IPS-11a (cell line): ENCODE data around the gene CELA3A.
"Not testable (repeated sequence)": the region's sequence is repeated elsewhere in the genome, so short reads cannot be mapped to it uniquely, and the experiment has no call there.

ENCODE experiments used
- H3K4me3 ChIP-seq: one replicate; pipeline ENCODE4 v1.5.1; 2013; ENCODE audit warnings: low read depth, low read length, control low read depth

Gene CELA3A, protein sequence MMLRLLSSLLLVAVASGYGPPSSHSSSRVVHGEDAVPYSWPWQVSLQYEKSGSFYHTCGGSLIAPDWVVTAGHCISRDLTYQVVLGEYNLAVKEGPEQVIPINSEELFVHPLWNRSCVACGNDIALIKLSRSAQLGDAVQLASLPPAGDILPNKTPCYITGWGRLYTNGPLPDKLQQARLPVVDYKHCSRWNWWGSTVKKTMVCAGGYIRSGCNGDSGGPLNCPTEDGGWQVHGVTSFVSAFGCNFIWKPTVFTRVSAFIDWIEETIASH

DNA sequence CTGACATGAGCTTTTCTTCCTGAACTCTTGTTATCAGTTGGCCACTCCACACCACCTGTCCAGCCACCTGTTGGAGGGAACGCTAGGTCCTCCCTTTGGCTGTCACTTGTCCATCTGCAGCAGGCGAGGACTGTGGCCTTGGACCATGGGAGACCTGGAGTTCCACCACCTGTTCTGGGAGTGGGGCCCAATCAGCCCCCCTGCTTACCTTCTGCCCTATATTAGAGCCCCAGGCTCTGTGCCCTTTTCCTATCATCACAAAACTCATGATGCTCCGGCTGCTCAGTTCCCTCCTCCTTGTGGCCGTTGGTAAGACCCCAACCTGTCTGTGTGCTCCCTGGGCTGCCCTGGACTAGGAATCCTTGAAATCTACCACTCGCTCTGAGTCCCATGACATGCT lies at the start of gene CELA3A:
CELA3A (plus strand) TSS at position 249 of the 400 bp plus-strand sequence; CDS start at position 267, 18 bp downstream.
- no peak within 1 kb of the TSS for H3K4me3 ChIP-seq

DNA sequence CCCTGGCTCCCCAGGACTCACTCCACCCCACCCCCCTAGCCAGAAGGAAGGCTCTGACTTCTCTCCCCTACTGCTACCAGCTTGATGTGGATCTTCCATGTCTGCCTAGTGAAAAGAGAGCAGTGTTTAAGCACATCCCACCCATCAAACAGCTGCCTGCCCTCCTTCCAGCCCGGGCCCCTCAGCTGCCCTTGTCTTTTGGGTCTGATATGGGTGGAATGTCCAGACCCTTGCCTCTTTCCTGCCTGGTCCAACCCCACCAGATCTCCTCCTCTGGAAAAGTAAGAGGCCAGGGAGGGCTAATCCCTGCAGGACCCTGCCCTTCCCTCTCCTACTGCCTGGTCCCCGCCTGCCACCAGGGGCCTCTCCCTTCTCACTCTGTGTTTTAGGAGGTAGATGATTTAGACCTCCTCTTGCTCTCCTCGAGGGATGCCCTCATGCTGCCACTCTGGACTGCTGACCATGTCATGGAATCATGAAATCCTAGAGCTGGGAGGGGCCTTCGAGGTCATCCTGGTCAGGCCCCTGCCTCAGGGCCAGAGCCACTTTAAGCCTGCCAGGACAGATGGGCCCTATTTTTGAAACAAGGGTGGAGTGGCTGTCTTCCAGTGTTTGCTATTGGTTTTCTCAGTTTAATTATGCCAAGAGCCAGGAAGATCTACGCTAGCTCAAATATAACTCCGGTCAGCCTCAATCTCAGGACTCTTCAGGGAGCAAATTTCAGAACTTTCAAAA lies 48.5 kb upstream of the CELA3A start:
- no peak overlapping the region for H3K4me3 ChIP-seq

DNA sequence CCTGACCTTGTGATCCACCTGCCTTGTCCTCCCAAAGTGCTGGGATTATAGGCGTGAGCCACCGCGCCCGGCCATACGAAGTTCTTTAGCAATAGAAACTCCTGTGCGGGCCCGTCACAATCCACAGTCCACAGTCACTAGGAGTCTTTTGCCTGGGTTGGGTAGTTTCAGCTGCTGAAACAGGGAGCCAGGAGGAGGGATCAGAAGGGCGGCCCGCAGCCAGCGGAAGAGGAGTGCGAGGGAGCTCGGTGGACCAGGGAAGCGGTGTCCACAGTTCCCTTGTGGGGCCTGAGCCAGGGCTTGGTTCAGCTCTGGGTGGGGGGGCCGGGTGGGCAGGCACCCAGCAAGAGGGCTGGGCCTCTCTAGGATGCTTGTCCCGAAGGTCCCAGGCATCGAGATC lies 46.4 kb upstream of the CELA3A start:
- H3K4me3 ChIP-seq, result no peak overlapping the region

DNA sequence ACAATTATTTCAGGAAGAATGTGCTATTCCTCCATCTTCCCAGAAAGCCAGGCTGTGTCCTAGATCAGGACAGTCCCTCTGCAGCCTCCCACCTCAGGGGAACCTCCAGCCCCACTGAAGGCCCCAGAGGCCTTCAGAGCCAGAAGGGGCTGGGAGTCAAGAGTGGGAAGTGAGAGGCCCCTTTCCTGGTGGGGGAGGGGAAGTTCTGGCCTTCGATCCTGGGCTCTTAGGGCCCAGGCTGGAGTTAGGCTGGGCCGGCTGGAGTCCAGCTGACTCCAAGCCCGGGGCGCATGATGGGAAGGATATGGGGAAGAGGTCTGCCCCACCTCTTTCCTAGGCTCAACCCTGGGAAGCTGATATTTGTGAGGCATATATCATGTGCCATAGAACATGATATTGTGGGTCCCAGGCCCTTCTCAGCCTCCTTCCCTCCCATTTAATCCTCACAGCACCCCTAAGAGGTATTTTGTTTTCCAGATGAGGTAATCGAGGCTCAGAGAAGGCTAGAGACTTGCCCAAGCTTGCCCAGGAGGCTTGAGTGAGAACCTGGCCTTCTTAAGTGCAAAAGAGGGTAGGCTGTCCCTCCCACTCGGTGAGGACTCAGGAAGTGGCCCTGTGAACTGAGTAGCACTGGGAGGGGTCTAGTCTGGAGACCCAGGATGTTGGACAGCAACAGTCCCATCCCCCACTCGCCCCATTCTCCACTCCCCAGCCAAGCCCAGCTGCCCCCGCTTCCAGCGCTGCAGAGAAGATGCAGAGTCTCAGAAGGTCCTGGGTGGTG lies 45.8 kb upstream of the CELA3A start:
- H3K4me3 ChIP-seq, result no peak overlapping the region

DNA sequence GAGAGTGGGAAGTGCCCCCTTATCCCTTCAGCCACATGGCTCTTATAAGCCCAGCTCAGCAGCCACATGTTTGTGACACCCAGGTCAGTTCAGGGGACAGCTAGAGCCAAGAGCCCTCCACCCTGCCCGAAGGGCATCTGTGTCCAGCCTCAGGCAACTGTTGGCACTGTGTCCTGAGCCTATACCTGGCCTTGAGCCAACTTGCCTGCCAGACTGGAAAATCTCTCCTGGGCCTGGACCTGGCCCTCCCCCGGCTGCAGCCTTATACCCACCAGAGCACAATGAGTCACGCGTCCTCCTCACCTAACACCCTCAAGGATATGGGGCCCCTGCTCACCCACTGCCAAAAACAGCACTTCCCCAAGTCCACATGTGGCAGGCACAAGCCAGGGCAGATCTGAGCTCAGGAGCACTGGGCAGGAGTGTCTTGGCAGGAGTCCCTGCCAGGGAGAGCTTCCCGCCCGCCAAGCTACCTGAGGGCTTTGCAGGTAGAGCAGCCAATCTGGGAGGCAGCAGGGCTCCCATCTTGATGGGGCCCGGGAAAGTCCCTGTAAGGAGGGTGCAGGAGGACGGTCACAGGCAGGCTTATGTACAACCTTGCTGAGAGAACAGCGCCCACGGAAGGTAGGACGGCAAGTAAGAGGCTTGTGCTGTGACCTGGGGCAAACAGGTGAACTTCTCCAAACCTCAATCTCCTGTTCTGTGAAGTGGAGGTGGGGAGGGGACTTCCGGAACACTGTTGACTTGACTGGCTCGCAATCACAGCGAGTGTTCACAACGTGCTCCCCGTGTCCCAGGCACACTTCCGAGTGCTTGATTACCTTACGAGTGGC lies 44.5 kb upstream of the CELA3A start:
- H3K4me3 ChIP-seq, result no peak overlapping the region

DNA sequence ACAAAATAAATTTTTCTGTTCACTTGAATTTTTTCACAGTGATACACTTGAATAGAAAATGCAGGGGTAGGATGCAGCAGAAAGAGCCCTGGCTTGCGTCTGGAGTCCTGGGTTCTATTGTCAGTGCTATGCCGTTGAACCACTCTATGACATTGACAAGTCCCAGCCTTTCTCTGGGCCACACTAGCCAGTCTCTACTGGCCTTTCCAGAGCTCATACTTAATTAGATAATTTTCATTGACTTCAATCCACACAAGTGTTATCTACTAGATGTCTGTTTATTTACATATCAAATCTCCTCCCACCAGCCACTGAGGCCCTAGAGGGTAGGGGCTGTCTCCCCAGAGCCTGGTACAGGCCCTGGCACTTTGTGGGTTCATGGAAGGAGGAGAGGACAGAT lies 40.1 kb upstream of the CELA3A start:
- no peak overlapping the region for H3K4me3 ChIP-seq

DNA sequence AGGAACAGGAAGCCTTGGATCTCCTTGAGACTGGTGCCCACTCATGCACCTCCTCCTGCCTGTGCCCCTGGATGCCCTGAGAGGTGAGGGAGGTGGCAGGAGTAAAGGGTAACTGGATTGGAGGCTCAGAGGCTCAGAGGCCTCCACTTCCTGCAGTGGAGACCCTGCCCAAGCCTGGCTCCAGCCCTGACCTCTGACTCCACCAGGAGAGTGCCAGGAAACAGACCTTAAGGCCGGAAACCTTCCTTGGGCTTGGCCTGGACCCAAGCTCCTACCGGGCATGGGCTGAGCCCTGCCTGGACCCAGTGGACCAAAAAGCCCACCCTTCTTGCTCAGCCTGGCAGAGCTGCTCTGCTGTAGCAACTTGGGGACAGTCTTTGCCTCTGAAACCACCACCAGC lies 39.7 kb upstream of the CELA3A start:
- H3K4me3 ChIP-seq, result no peak overlapping the region

DNA sequence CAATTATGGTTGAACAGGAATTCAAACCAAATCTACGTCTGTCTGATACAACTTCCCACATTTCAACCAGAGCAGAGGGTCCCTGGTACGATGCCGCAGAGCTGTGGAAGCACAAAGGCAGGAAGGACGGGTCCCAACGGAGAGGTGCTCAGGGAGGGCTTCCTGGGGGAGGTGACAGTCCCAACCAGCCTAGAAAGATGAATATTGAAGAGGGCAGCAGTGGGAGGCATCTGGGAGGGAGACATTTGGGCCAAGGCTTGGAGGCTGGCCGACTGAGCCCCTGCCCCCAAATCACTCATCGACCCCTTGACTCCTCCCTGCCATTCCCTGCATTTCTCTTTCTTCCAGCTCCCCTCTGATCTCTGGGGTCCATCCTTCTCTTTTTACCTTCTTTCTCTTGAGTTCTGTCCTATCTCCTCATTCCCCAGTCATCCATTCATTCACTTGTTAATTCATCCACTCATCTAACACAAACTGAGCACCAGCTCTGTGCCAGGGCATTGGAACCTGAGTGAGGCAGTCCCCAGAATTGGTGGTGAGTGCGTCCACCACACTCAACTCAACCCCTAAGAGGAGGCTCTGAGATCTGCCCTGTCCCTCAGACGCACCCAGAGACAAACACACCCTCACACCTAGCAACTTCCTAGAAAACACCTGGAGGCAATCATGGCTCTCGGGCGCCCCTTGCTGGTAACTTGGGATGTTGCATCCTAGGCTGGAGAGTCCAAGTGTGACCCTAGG lies 37.8 kb upstream of the CELA3A start:
- no peak overlapping the region for H3K4me3 ChIP-seq

DNA sequence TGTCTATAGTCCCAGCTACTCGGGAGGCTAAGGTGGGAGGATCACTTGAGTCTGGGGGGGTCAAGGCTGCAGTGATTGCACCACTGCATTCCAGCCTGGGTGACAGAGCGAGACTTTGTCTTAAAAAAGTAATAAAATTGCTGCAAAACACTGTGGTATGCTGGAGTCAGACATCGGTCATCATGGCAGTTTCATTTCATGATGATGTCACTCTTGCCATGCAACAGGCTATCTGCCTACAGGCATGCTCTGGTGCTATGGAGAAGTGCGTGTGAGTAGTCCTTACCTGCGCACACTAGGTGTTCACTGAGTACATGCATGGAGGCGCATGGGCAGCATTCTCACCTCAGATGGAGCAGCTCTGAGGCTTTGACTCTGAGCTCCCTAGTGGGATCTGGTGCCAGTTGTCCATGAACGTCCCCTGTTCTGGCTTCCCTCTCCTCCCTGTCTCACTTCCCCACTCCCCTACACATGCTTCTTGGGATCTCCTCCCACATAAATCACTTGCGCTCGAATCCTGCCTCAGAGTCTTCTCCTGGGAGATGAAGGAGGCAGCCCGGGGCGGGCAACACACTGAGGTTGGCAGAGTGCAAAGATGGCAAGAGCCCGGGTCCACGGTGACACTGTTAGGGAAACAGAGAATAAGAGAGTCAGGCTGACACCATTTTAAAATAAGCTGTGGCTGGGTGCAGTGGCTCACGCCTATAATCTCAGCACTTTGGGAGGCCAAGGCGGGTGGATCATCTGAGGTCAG lies 35.0 kb upstream of the CELA3A start:
- H3K4me3 ChIP-seq, result no peak overlapping the region

DNA sequence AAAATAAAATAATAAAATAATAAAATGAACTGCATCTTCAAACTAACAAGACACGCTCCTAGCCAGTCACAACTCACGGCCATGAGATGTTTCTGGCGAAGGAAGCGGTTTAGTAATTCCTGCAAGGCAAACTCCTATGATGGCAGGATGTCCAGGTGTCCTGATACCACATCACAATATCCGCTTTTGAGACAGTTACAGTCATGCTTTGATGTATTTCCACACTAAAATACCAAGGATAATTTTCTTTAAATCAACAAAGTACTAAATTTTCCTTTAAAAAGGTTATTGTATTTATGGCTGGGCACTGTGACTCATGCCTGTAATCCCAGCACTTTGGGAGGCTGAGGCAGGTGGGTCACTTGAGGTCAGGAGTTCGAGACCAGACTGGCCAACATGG lies 34.2 kb upstream of the CELA3A start:
- not testable (repeated sequence) for H3K4me3 ChIP-seq

DNA sequence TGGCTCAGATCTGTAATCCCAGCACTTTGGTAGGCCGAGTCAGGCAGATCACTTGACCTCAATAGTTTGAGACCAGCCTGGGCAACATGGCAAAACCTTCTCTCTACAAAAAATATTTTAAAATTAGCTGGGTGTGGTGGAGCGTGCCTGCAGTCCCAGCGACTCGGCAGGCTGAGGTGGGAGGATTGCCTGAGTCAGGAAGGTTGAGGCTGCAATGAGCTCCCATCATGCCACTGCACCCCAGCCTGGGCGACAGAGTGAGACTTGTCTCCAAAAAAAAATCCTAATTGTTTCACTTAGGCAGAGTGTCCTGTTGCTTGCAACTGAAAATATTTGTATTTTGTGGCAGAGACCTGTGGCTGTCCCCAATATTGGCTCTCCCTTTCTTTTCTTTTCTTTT lies 32.4 kb upstream of the CELA3A start:
- H3K4me3 ChIP-seq, result not testable (repeated sequence)

DNA sequence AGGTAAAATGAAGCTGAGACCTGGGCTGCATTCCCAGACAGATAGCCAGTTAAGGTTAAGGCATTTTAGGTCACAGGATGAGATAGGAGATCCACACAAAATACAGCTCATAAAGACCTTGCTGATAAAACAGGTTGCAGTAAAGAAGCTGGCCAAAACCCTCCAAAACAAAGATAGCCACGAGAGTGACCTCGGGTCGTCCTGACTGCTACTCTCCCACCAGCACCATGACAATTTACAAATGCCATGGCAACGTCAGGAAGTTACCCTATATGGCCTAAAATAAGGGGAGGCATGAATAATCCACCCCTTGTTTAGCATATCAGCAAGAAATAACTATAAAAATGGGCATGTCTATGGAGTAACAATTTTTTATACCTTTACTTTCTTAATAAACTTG lies 30.9 kb upstream of the CELA3A start:
- H3K4me3 ChIP-seq, result not testable (repeated sequence)

DNA sequence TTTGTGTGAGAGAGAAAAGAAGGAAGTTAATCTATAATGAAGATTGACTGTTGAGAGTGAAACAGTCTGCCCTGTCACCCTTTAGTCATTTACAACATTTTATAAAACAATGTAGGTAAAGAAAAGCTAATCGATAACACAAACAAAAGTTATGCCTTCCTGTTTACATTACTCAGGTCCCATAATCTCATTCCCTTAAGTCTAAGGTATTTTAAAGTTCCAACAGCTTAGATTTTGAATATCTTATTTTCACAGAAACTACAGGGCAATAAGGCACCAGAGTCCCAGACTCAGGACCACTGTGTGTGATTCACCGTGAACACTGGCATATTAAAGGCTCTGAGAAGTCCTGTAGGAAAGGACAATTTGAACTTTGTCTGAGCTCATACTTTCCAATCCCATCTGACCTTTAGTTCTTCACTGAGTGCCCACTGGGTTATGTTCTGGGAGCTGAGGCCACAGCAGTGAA lies 28.4 kb upstream of the CELA3A start:
- H3K4me3 ChIP-seq, result not testable (repeated sequence)

DNA sequence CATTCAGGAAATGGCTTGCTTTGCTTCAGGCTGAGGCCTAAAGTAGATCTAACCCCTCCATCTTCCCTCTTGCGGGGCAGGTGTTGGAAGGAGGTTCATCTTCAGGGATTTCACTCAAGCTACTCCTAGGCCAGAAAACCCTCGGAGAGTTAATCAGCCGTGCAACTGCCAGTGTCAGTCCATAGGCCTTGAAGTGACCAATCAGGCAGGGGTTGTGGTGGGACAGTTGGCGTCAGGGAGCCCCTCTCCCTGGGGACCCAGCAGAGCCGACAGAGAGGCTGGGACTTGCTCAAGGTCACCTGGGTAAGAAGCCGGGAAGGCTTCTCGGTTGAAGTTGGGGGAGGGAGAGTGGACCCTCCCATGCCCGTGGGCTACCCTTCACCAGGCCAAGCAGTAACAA lies 27.5 kb upstream of the CELA3A start:
- H3K4me3 ChIP-seq, result not testable (repeated sequence)

DNA sequence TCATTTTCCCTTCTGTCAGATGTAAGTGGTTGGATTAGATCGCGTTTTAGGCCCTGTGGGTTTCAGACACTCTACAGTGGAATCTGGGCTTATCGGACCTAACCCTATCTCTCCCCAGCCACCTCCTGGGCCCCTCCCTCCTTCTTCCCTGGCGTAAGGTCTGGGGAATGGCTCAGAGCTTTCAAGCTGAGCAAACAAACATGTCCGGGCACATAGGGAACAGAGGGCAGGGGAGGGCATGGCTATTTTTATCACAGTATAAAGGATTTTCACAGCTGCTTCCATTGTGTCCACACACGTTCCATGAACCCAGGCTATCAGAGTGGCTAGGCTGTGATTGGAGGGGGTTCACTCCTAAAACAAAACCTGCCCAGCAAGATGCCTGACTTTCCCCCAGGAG lies 26.8 kb upstream of the CELA3A start:
- not testable (repeated sequence) for H3K4me3 ChIP-seq

DNA sequence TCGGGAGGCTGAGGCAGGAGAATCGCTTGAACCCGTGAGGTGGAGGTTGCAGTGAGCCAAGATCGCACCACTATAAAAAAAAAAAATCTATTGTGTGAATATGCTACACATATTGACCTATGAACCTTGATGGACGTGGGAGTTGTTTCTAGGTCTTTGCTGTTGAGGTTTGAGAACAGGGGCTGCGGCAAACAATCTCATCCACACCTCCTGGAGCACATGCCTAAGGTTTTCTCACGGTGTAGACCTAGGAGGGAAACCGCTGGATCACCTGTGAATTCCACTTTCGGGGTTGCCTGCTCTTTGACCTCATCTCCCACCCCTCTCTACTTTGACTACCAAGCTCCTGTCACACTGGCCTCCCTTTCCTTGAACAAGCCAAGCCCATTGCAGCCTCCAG lies 26.2 kb upstream of the CELA3A start:
- not testable (repeated sequence) for H3K4me3 ChIP-seq

DNA sequence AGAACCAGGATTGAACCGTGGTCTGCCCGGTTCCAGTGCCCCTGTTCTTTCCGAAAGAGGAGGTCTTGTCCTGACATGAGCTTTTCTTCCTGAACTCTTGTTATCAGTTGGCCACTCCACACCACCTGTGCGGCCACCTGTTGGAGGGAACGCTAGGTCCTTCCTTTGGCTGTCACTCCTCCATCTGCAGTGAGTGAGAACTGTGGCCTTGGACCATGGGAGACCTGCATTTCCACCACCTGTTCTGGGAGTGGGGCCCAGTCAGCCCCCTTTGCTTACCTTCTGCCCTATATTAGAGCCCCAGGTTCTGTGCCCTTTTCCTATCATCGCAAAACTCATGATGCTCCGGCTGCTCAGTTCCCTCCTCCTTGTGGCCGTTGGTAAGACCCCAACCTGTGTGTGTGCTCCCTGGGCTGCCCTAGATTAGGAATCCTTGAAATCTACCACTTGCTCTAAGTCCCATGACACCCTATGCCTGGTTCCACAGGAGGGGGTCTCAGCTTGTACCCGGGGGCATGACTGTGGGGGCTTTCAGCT lies 24.7 kb upstream of the CELA3A start, which contains the start of gene CELA3B:
CELA3B (plus strand) TSS at position 320 of the 537 bp plus-strand sequence; CDS start at position 338, 18 bp downstream.
- H3K4me3 ChIP-seq, result not testable (repeated sequence)

DNA sequence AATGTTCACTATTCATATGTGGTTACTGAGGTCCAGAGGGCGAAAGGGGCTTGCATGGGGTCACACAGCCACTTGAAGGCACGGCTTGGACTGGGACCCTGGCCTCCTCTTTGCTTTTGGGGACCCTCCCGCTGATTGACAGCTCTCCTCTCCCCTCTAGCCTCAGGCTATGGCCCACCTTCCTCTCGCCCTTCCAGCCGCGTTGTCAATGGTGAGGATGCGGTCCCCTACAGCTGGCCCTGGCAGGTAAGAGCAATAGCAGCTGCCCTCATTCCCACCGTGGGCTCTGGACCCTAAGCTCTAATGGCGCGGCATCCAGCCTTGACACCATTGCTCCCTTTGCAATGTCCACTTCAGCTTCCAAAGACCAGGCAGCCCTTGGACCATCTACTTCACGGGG lies 23.2 kb upstream of the CELA3A start:
- H3K4me3 ChIP-seq, result not testable (repeated sequence)
